ENCODE measurements around the gene PROK1.

GRCh38 chr1:110494522-110495406 is 43.8 kb downstream of the PROK1 start:
- TF ChIP-seq CTCF (optimal IDR thresholded peaks at IDR 0.05 in 1 of 3, IDR thresholded peaks at IDR 0.05 in 1 of 3, conservative IDR thresholded peaks at IDR 0.05 in 1 of 3; ENCODE audit: extremely low read depth in 1 of 3, insufficient read depth in 2 of 3, low read length in 3 of 3): no peak
- no peak for TF ChIP-seq EZH2 (IDR thresholded peaks at IDR 0.05; ENCODE audit: low read length)

Data from keratinocyte (primary cell).